GM12865 (cell line): ENCODE measurements around the gene TPPP3.
"Not testable (repeated sequence)": the region's sequence is repeated elsewhere in the genome, so short reads cannot be mapped to it uniquely, and the experiment has no call there.

Experiments used
- DNase-seq: peaks from one replicate; pipeline ENCODE4 v3.0.0; 2010; ENCODE audit warnings: low read depth
- H3K4me3 ChIP-seq: 2 replicates; pipeline ENCODE4 v1.5.1; 2011; ENCODE audit warnings: mild to moderate bottlenecking, low read depth, low read length, control low read depth
- TF ChIP-seq, protein P1 (sequence below): IDR thresholded peaks from 2 replicates; pipeline ENCODE4 v1.5.1; 2011; ENCODE audit warnings: low read length, control low read depth, low read depth, inconsistent platforms; ENCODE audit not compliant: insufficient read depth; ENCODE audit errors: missing control alignments

TPPP3 gene

DNA sequence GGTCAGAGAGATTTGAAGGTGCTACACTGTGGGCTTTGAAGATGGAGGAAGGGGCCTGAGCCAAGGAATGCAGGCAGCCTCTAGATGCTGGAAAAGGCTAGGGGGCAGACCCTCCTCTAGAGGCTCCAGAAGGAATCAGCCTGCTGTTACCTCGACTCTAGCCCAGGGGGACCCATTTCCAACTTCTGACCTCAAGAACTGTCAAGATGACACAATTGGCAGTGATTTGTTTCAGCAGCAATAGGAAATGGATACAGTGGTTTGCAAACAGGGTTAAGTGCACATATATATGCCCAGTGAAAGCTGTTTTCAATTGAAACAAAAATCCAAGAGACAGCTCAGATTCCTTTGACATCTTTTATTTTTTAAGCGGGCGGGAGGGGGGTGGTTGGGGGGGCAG is 26.6 kb upstream of the TPPP3 start:
- no peak for DNase-seq
- TF ChIP-seq, protein P1, sequence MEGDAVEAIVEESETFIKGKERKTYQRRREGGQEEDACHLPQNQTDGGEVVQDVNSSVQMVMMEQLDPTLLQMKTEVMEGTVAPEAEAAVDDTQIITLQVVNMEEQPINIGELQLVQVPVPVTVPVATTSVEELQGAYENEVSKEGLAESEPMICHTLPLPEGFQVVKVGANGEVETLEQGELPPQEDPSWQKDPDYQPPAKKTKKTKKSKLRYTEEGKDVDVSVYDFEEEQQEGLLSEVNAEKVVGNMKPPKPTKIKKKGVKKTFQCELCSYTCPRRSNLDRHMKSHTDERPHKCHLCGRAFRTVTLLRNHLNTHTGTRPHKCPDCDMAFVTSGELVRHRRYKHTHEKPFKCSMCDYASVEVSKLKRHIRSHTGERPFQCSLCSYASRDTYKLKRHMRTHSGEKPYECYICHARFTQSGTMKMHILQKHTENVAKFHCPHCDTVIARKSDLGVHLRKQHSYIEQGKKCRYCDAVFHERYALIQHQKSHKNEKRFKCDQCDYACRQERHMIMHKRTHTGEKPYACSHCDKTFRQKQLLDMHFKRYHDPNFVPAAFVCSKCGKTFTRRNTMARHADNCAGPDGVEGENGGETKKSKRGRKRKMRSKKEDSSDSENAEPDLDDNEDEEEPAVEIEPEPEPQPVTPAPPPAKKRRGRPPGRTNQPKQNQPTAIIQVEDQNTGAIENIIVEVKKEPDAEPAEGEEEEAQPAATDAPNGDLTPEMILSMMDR = no peak
- H3K4me3 ChIP-seq = no peak overlapping the region

DNA sequence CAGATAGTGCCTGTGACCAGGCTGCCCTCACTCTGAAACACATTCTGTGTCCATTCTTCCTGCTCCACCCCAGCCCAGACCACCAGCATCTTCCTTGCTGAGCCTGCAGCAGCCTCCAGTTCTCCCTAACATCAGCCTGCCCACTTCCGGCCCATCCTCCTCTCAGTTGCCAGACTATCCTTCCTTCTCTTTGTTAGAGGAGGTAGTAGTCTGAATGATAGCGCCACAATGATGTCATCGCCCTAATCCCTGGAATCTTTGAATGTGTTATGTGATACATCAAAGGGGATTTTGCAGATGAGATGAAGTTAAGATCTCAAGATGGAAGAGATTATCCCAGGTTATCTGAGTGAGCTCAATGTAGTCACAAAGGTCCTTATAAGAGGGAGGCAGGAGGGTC is 26.2 kb upstream of the TPPP3 start:
- DNase-seq = no peak
- TF ChIP-seq, protein P1 = no peak

DNA sequence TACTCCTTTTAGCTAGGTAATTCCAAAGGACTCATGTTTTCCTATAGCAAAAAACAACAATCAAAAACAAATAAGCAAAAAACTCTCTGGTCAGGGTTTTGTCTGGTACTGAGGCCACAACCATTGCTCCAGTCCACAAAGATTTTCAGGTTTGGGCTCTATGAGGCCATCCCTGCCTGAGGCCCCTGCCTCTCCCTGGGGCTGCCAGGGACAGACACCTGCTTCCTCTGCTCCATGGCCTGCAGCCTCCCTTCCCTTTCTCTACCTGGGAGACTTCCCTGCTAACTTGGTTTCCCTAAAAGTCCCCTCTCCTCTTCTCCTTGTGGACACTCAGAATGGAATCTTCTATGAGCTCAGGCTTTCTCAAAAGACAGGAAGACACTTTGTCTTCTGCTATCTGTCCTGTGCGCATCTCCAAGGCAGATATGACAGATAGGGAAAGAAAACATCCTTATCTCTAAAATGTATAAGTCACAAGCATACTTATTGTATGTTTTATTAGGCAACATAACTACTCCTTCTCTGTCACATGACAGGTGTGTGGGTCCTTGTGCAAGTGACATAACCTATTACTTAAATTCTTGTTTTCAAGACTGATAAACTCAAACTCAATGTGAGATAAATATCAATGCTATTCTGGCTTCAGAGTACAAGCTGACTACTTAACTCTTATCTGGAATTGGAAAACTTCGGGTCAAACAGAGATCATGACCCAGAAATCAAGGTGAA is 24.2 kb upstream of the TPPP3 start:
- TF ChIP-seq, protein P1 = no peak
- DNase-seq = no peak
- no peak overlapping the region for H3K4me3 ChIP-seq

More for the DNA sequence above, 26.2 kb upstream of the TPPP3 start:
- no peak overlapping the region for H3K4me3 ChIP-seq

DNA sequence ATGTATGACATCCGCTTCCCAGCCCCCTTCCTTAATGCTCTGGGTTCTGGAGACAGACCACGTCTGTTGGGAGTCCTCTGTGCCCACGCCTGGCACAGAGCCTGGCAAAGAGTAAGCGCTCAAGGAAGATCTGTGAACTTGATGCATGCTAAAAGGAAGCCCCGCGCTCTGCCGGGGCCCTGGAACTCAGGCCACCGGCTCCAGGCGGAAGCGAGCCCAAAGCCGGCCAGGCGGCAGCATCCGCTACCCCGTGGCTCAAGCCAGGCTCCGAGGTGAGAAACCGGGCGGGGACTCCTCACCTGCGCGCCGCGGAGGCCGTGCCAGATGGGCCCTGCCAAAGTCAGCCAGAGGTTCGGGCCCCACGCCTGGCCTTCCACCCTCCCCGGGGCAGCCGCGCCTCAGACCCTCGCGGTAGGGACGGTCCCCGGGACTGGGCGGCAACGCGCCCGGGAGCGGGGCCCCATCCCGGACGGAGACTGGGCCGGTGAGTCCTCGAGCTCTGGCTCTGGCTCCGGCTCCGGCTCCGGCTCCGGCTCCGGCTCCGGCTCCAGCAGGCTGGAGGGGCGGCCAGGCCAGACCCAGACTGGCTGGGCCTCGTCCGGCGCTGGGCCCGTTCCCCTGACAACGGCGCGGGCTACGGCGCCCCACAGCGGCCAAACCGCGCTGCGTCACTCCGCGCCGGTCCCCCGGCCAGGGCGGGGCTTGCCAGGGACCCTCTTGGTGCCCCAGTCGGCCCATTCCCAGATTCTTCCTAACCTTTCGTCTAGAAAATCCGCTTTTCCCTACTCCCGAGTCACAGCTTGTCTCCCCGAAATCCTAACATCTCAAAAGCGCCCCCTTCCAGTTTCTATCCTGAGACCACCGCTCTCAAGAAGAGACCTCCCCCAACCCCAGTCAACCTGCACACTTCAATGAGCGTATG is 22.8 kb upstream of the TPPP3 start, which contains the start of gene ZDHHC1:
Gene ZDHHC1 (minus strand): TSS at position 606 of the 922 bp plus-strand sequence. CDS start 8,702 bp downstream, outside the sequence.
- peak within 1 kb of the TSS; percentile 56 for H3K4me3 ChIP-seq
- peak; percentile 49 for DNase-seq
- TF ChIP-seq, protein P1 = peak; percentile 53

DNA sequence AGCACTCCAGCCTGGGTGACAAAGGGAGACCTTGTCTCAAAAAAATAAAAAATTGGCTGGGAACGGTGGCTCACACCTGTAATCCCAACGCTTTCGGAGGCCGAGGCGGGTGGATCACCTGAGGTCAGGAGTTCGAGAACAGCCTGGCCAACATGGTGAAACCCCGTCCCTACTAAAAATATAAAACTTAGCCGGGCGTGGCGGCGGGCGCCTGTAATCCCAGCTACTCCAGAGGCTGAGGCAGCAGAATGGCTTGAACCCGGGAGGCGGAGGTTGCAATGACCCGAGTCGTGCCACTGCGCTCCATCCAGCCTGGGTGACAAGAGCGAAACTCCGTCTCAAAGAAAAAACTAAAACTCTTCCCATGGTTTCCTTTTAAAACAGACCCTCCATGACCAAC is 22.1 kb upstream of the TPPP3 start:
- DNase-seq, H3K4me3 ChIP-seq: not testable (repeated sequence)

DNA sequence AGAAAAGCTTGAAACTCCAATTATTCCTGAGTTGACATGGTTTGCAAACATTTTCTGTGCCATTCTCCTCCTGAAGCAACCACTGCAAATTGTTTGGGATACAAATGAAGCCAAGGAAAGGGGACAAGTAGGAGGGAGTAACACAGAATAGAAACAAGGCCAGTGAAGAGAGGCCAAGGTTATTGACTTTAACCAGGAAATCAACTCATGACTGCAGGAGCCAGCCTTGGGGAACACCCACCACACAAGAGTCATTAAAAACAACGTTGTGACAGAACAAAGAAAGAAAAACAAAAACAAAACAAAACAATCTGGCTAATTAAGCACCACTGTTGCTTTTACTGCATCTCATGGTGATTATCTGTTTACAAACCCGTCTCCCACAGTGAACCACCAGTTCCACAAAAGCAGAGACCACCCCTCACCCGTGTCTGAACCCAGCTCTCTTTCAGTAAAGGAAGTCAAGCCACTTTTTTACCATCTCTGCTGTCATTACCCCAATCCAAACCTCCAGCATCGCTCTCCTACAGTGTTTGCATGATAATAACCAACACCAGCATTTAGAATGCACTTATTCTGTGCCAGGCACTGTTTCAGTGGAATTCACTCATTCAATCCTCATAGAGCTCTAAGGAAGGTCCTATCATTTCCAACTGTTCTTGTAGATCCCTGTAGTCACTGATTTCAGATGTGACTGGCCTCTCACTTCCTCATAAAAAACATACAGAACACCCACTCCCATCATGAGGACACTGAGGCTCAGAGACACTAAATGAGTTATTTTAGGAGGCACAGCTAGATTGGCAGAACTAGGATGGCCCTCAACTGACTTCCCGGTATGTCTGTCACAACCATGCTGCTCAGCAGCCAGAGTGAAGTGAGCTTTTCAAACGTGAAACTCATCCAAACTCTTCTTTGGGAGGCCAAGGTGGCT is 20.9 kb upstream of the TPPP3 start:
- DNase-seq = no peak
- no peak overlapping the region for H3K4me3 ChIP-seq
- TF ChIP-seq, protein P1 = no peak
